ENCODE measurements around the gene SUSD5. TPM values are rescaled to one million over a fixed set of nuclear protein-coding genes. Genes with fewer than 3 reads are reported as not detected.
A peak's percentile ranks its signal among the peaks of the same experiment; 100 is the strongest.
"Not testable (repeated sequence)": the region's sequence is repeated elsewhere in the genome, so short reads cannot be mapped to it uniquely, and the experiment has no call there.

SUSD5 gene
- total RNA-seq, 2 experiments from 2014 or later: not detected

- H3K27me3 Mint-ChIP-seq: no peaks in the 10 kb centered on the region
- no peak for DNase-seq
- H3K9me3 Mint-ChIP-seq: no peaks in the 10 kb centered on the region
- H3K27ac Mint-ChIP-seq: no peak overlapping the region
- H3K4me3 Mint-ChIP-seq: no peak overlapping the region
- H3K36me3 Mint-ChIP-seq: peaks cover 11% of the 10 kb centered on the region
- H3K4me1 Mint-ChIP-seq: peaks cover 7% of the 10 kb centered on the region
Measured at GRCh38 chr3:33128706-33129105, 89.9 kb downstream of the SUSD5 start.

- DNase-seq: no peak
- Mint-ChIP-seq H3K27me3 (no peaks in the 10 kb centered on the region), H3K36me3 (peaks cover 10% of the 10 kb centered on the region)
Measured at GRCh38 chr3:33125840-33126239, 92.8 kb downstream of the SUSD5 start.

GRCh38 chr3:33124638-33125037, 94.0 kb downstream of the SUSD5 start:
- peaks cover 7% of the 10 kb centered on the region for H3K4me1 Mint-ChIP-seq
- H3K27me3 Mint-ChIP-seq: no peaks in the 10 kb centered on the region
- H3K9me3 Mint-ChIP-seq: no peaks in the 10 kb centered on the region
- H3K36me3 Mint-ChIP-seq: peaks cover 10% of the 10 kb centered on the region
- H3K4me3 Mint-ChIP-seq: no peak overlapping the region
- H3K27ac Mint-ChIP-seq: peak overlapping the region; percentile 53
- DNase-seq: no peak

More at GRCh38 chr3:33125840-33126239, 92.8 kb downstream of the SUSD5 start:
- no peaks in the 10 kb centered on the region for H3K9me3 Mint-ChIP-seq
- no peak overlapping the region for H3K4me3 Mint-ChIP-seq
- H3K4me1 Mint-ChIP-seq: peaks cover 7% of the 10 kb centered on the region
- no peak overlapping the region for H3K27ac Mint-ChIP-seq

- DNase-seq: no peak
- no peaks in the 10 kb centered on the region for H3K27me3 Mint-ChIP-seq
- no peaks in the 10 kb centered on the region for H3K9me3 Mint-ChIP-seq
- no peak overlapping the region for H3K4me3 Mint-ChIP-seq
- H3K36me3 Mint-ChIP-seq: peaks cover 10% of the 10 kb centered on the region
- no peak overlapping the region for H3K27ac Mint-ChIP-seq
- peaks cover 7% of the 10 kb centered on the region for H3K4me1 Mint-ChIP-seq
Measured at GRCh38 chr3:33122991-33123390, 95.6 kb downstream of the SUSD5 start.

GRCh38 chr3:33119891-33120290, 98.7 kb downstream of the SUSD5 start:
- Mint-ChIP-seq H3K4me1 (peaks cover 16% of the 10 kb centered on the region), H3K4me3 (no peak overlapping the region), H3K9me3 (no peaks in the 10 kb centered on the region), H3K27me3 (no peaks in the 10 kb centered on the region), H3K27ac (no peak overlapping the region), H3K36me3 (peaks cover 10% of the 10 kb centered on the region)
- no peak for DNase-seq

GRCh38 chr3:33117461-33117860, 101.1 kb downstream of the SUSD5 start:
- DNase-seq: no peak
- H3K27me3 Mint-ChIP-seq: no peaks in the 10 kb centered on the region
- H3K27ac Mint-ChIP-seq: no peak overlapping the region
- H3K36me3 Mint-ChIP-seq: peaks cover 2% of the 10 kb centered on the region
- H3K4me1 Mint-ChIP-seq: peaks cover 13% of the 10 kb centered on the region
- H3K4me3 Mint-ChIP-seq: no peak overlapping the region
- no peaks in the 10 kb centered on the region for H3K9me3 Mint-ChIP-seq

- Mint-ChIP-seq H3K9me3 (no peaks in the 10 kb centered on the region), H3K27me3 (no peaks in the 10 kb centered on the region), H3K27ac (no peak overlapping the region), H3K4me3 (peak overlapping the region; percentile 78), H3K4me1 (peaks cover 19% of the 10 kb centered on the region), H3K36me3 (no peaks in the 10 kb centered on the region)
- DNase-seq: no peak
Measured at GRCh38 chr3:33115024-33115768, 103.4 kb downstream of the SUSD5 start.

GRCh38 chr3:33114622-33115023, 104.0 kb downstream of the SUSD5 start:
- H3K36me3 Mint-ChIP-seq: no peaks in the 10 kb centered on the region
- peak overlapping the region; percentile 28 for H3K27ac Mint-ChIP-seq
- DNase-seq: no peak
- peaks cover 19% of the 10 kb centered on the region for H3K4me1 Mint-ChIP-seq
- H3K9me3 Mint-ChIP-seq: no peaks in the 10 kb centered on the region
- H3K27me3 Mint-ChIP-seq: no peaks in the 10 kb centered on the region
- peak overlapping the region; percentile 78 for H3K4me3 Mint-ChIP-seq

GRCh38 chr3:33113772-33114621, 104.6 kb downstream of the SUSD5 start, which contains the start of gene CRTAP:
TSS of gene CRTAP (plus strand) at chr3:33114014. CDS start at chr3:33114078, 64 bp downstream.
- Mint-ChIP-seq H3K27ac (peak within 1 kb of the TSS; percentile 67), H3K9me3 (no peaks in the 10 kb centered on the region), H3K4me3 (peak within 1 kb of the TSS; percentile 80), H3K4me1 (peaks cover 19% of the 10 kb centered on the region), H3K36me3 (no peaks in the 10 kb centered on the region), H3K27me3 (no peaks in the 10 kb centered on the region)
- DNase-seq: peak; percentile 90

GRCh38 chr3:33111581-33111980, 107.0 kb downstream of the SUSD5 start:
- Mint-ChIP-seq H3K36me3 (no peaks in the 10 kb centered on the region), H3K4me3 (no peak overlapping the region), H3K27ac (no peak overlapping the region), H3K27me3 (no peaks in the 10 kb centered on the region), H3K9me3 (no peaks in the 10 kb centered on the region), H3K4me1 (peaks cover 19% of the 10 kb centered on the region)
- DNase-seq: no peak

- not testable (repeated sequence) for H3K4me1 Mint-ChIP-seq, H3K27ac Mint-ChIP-seq, H3K9me3 Mint-ChIP-seq, DNase-seq, H3K4me3 Mint-ChIP-seq, H3K36me3 Mint-ChIP-seq
- peaks cover 21% of the 10 kb centered on the region for H3K27me3 Mint-ChIP-seq
Measured at GRCh38 chr3:33106854-33107253, 111.8 kb downstream of the SUSD5 start.

- DNase-seq: no peak
- Mint-ChIP-seq H3K27ac (no peak overlapping the region), H3K27me3 (peaks cover 21% of the 10 kb centered on the region), H3K9me3 (no peaks in the 10 kb centered on the region), H3K36me3 (no peaks in the 10 kb centered on the region), H3K4me3 (no peak overlapping the region), H3K4me1 (no peaks in the 10 kb centered on the region)
Measured at GRCh38 chr3:33105341-33105948, 113.2 kb downstream of the SUSD5 start.

GRCh38 chr3:33104803-33105202, 113.8 kb downstream of the SUSD5 start:
- no peak overlapping the region for H3K4me3 Mint-ChIP-seq
- peaks cover 21% of the 10 kb centered on the region for H3K27me3 Mint-ChIP-seq
- H3K36me3 Mint-ChIP-seq: no peaks in the 10 kb centered on the region
- DNase-seq: no peak
- no peaks in the 10 kb centered on the region for H3K9me3 Mint-ChIP-seq
- no peak overlapping the region for H3K27ac Mint-ChIP-seq
- H3K4me1 Mint-ChIP-seq: no peaks in the 10 kb centered on the region

GRCh38 chr3:33103480-33103879, 115.1 kb downstream of the SUSD5 start:
- H3K36me3 Mint-ChIP-seq: no peaks in the 10 kb centered on the region
- no peaks in the 10 kb centered on the region for H3K4me1 Mint-ChIP-seq
- H3K9me3 Mint-ChIP-seq: no peaks in the 10 kb centered on the region
- H3K27me3 Mint-ChIP-seq: peaks cover 21% of the 10 kb centered on the region
- no peak overlapping the region for H3K27ac Mint-ChIP-seq
- H3K4me3 Mint-ChIP-seq: no peak overlapping the region
- DNase-seq: no peak

GRCh38 chr3:33103034-33103433, 115.6 kb downstream of the SUSD5 start:
- Mint-ChIP-seq H3K27me3 (peaks cover 21% of the 10 kb centered on the region), H3K27ac (no peak overlapping the region), H3K9me3 (no peaks in the 10 kb centered on the region), H3K4me3 (no peak overlapping the region), H3K36me3 (no peaks in the 10 kb centered on the region), H3K4me1 (no peaks in the 10 kb centered on the region)
- no peak for DNase-seq

Data from activated naive CD8-positive, alpha-beta T cell treated with anti-CD3 and anti-CD28 coated beads for 36 hours (primary cell).